ENCODE data around the gene KCMF1. TPM values are rescaled to one million over a fixed set of nuclear protein-coding genes. Genes with fewer than 3 reads are reported as not detected.

The KCMF1 gene
- total and polyA plus RNA-seq, 2 of the 13 experiments (the other 11 are each of a cell fraction or from before 2014, with no cell fraction given), result 62.1 to 116 TPM

- TF ChIP-seq ZFP91 (CRISPR knock-in tag; IDR thresholded peaks at IDR 0.05; ENCODE audit: borderline replicate concordance) (peak; percentile 78), HNRNPUL1 (IDR thresholded peaks at IDR 0.05; ENCODE audit: low read depth, low read length) (no peak), GATA4 (IDR thresholded peaks at IDR 0.05; ENCODE audit: borderline replicate concordance, low read depth) (peak; percentile 77; the same call in 1 of the 2 replicates), TGIF2 (CRISPR knock-in tag; IDR thresholded peaks at IDR 0.05) (no peak), ZNF235 (CRISPR knock-in tag; IDR thresholded peaks at IDR 0.05; ENCODE audit: borderline replicate concordance) (no peak), CSRNP1 (CRISPR knock-in tag; IDR thresholded peaks at IDR 0.05) (peak; percentile 68; the same call in 1 of the 2 replicates), ZNF574 (CRISPR knock-in tag; IDR thresholded peaks at IDR 0.05) (peak; percentile 58; the same call in 1 of the 2 replicates), KMT2B (CRISPR knock-in tag; IDR thresholded peaks at IDR 0.05) (peak; percentile 57), MXD4 (CRISPR knock-in tag; IDR thresholded peaks at IDR 0.05) (no peak), ARID3A (IDR thresholded peaks at IDR 0.05; ENCODE audit: low read depth, low read length) (peak; percentile 57; the same call in 1 of the 2 replicates), ZFP41 (CRISPR knock-in tag; IDR thresholded peaks at IDR 0.05; ENCODE audit: borderline replicate concordance) (peak; percentile 21; the same call in 1 of the 2 replicates), FOXP1 (IDR thresholded peaks at IDR 0.05) (no peak), FOXP1 (CRISPR knock-in tag; IDR thresholded peaks at IDR 0.05) (peak; percentile 16; the same call in 1 of the 2 replicates), TRAFD1 (CRISPR knock-in tag; IDR thresholded peaks at IDR 0.05; ENCODE audit: borderline replicate concordance) (peak; percentile 95), MBNL3 (CRISPR knock-in tag; conservative IDR thresholded peaks at IDR 0.05) (no peak), GMEB2 (CRISPR knock-in tag; IDR thresholded peaks at IDR 0.05; ENCODE audit: low read depth) (no peak), ZNF589 (CRISPR knock-in tag; conservative IDR thresholded peaks at IDR 0.05) (peak; percentile 86)
These were observed 24.6 kb upstream of the KCMF1 start (continued) for GRCh38 chr2:84946204-84947009.
